OCI-LY1 (cell line): ENCODE data around the gene EIF4E3.

Experiments
- CTCF ChIP-seq: fragments of 200-600 bp; sonication (generic), shearing (Covaris generic); IDR thresholded peaks from 2 replicates; pipeline ENCODE4 v1.5.1; 2017; ENCODE audit warnings: mild to moderate bottlenecking, antibody characterized with exemption, low read length, moderate library complexity, mixed read lengths
- EZH2 ChIP-seq: fragments of 200-600 bp; sonication (generic), shearing (Covaris generic); IDR thresholded peaks from 2 replicates; pipeline ENCODE4 v1.8.0; 2017; ENCODE audit warnings: borderline replicate concordance, mixed run types, mild to moderate bottlenecking, antibody characterized with exemption, low read length, moderate library complexity, mixed read lengths

DNA sequence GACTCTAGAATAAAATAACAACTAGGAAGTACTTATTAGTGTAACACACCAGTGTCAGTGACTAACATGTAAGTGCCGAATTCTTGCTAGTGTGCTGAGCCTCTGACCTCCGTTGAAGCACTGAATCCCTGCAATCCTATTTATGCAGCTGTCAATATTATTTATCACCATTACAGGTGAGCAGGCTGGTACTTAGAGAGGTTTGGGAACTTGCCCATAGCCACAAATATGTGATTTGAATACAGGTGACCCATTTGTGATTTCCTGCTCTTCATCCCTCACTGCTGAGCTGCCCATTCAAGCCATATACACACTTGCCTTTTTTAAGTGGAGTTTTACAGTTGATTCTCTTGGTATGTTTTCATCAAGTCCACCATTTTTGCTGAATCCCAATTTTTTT lies 12.2 kb downstream of the EIF4E3 start:
- TF ChIP-seq CTCF (no peak), EZH2 (no peak)
